Subcutaneous adipose tissue (tissue), 4 donors: Measurements from ENCODE around the gene LILRB2. TPM values are rescaled to one million over a fixed set of nuclear protein-coding genes. Genes with fewer than 3 reads are reported as not detected.

ENCODE experiments used
- CTCF ChIP-seq: fragments of 450-650 bp; IDR thresholded peaks from one replicate; pipeline ENCODE4 v1.5.1; 2016; ENCODE audit warnings: low read depth, mild to moderate bottlenecking, control low read depth, antibody characterized with exemption, moderate library complexity
- total RNA-seq, 4 donors: library from RNA; depleted of rRNA; stranded (reverse); fragments of >200 nt; gene quantifications; one replicate each; pipeline ENCODE4 v1.1.0, GENCODE V29; 2016

The LILRB2 gene
- total RNA-seq, 4 donors from 2014 or later = 2.8 to 14.6 (median 7.6) TPM

GRCh38 chr19:54256250-54257115 is 24.4 kb downstream of the LILRB2 start:
- TF ChIP-seq CTCF = no peak

- no peak for TF ChIP-seq CTCF
These were observed 25.7 kb downstream of the LILRB2 start for GRCh38 chr19:54255105-54255775.

- TF ChIP-seq CTCF = no peak
These were observed 26.6 kb downstream of the LILRB2 start for GRCh38 chr19:54254195-54254906.

GRCh38 chr19:54253331-54254194 is 27.3 kb downstream of the LILRB2 start:
- no peak for TF ChIP-seq CTCF

GRCh38 chr19:54252845-54253244 is 28.1 kb downstream of the LILRB2 start:
- no peak for TF ChIP-seq CTCF

- no peak for TF ChIP-seq CTCF
These were observed 28.7 kb downstream of the LILRB2 start for GRCh38 chr19:54252243-54252642.
